Stomach (tissue), 4 donors: Measurements from ENCODE around the gene NDUFS8.

ENCODE experiments used
- POLR2AphosphoS5 ChIP-seq, 3 donors: sonication (generic); formaldehyde crosslinking; IDR thresholded peaks; one replicate each; pipeline ENCODE4 v1.6.1; 2016; ENCODE audit warnings: antibody characterized with exemption in 3 of 3
- TF ChIP-seq, protein P1 (sequence below), 7 experiments: fragments of 450-650 bp in 4 of 7; fragments of 200-600 bp in 3 of 7; sonication (generic) in 3 of 7; IDR thresholded peaks; one replicate each; pipeline ENCODE4 v1.5.1; 2016 to 2019; ENCODE audit warnings: antibody characterized with exemption in 7 of 7, control low read depth in 2 of 7, mild to moderate bottlenecking in 1 of 7

DNA sequence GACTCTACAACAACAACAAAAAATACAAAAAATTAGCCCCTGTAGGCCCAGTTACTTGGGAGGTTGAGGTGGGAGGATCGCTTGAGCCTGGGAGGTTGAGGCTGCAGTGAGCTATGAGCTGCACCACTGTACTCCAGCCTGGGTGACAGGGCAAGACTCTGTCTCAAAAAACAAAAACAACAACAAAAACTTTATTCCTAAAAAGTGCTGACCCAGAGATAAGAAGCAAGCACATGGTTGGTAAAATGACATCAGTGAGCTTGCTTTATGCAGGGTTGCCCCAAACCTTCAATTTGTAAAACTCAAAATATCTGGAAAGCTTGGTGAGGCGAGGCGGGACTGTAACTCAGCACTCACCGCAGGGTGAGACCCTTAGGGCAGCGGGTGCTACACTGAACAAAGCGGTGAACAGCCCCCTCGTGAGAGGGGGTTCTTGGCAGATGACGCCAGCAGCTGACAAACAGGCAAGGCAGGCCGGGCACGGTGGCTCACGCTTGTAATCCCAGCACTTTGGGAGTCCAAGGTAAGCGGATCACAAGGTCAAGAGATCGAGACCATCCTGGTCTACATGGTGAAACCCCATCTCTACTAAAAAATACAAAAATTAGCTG lies 4.9 kb downstream of the NDUFS8 start:
- TF ChIP-seq, protein P1, sequence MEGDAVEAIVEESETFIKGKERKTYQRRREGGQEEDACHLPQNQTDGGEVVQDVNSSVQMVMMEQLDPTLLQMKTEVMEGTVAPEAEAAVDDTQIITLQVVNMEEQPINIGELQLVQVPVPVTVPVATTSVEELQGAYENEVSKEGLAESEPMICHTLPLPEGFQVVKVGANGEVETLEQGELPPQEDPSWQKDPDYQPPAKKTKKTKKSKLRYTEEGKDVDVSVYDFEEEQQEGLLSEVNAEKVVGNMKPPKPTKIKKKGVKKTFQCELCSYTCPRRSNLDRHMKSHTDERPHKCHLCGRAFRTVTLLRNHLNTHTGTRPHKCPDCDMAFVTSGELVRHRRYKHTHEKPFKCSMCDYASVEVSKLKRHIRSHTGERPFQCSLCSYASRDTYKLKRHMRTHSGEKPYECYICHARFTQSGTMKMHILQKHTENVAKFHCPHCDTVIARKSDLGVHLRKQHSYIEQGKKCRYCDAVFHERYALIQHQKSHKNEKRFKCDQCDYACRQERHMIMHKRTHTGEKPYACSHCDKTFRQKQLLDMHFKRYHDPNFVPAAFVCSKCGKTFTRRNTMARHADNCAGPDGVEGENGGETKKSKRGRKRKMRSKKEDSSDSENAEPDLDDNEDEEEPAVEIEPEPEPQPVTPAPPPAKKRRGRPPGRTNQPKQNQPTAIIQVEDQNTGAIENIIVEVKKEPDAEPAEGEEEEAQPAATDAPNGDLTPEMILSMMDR (IDR thresholded peaks at IDR 0.05), result no peak
- no peak for TF ChIP-seq POLR2AphosphoS5 (IDR thresholded peaks at IDR 0.05)
